NCI-H128 (cell line): ENCODE results near the gene FARP1.

Source experiments
- DNase-seq: peaks from one replicate; lab custom pipeline; 2025; ENCODE audit not compliant: unreplicated experiment; lab: John Stamatoyannopoulos, UW

FARP1 gene

GRCh38 chr13:98279473-98280175, 136.7 kb downstream of the FARP1 start:
- peak; percentile 23 for DNase-seq

- DNase-seq, result no peak
Measured at GRCh38 chr13:98280176-98280510, 137.2 kb downstream of the FARP1 start.

DNA sequence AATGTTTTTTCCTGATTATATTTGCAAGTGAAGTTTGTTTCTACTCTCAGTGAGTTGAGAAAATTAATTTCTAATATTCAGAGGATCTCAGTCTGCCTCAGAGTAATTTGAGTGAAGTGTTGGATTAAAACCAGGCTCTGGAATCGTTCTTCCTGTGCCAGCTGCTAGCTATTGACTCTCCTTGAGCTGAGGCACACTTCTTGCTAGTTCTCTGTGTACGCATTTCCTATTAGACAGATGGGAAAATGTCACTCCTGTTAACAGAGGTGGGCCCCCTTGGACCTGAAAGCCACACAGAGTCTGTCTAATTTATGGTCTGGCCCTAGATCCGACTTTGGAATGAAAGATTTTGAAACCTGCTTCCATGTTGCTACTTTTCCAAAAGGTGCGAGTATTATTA, 141.8 kb downstream of the FARP1 start:
- no peak for DNase-seq

GRCh38 chr13:98285317-98285716, 142.4 kb downstream of the FARP1 start:
- DNase-seq, result peak; percentile 74

GRCh38 chr13:98285852-98286594, 143.1 kb downstream of the FARP1 start:
- DNase-seq, result no peak

GRCh38 chr13:98286799-98287198, 143.9 kb downstream of the FARP1 start:
- no peak for DNase-seq

- DNase-seq, result no peak
Measured at GRCh38 chr13:98288211-98288610, 145.3 kb downstream of the FARP1 start.

DNA sequence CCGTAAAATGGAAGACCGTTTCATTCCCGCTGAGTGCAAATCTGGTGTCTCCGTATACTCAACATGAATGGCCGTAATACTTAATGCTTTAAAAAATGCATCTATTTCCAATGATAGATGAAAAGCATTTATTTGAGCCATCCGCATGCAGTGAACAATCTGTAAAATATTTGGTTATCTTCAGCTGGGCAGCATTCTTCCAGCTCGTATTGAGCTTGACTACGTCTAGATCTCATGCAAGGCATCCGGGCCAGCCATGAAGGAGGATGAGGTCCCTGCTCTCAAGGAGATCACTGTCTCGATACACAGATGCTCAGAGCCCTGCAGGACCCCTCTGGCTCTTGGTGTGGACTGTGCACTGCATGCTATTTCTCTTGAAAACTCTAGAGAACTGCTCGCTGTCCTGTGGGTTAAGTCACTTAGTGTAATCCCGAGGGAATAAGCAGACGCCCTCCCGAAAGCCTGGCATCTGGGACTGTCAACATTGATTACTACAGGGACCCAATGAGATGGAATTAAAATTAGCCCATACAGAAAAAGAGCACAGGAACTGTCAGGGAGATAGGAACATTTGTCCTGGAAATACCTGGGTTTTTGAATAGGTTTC, 146.5 kb downstream of the FARP1 start:
- DNase-seq, result no peak

- DNase-seq, result no peak
Measured at GRCh38 chr13:98290261-98290660, 147.4 kb downstream of the FARP1 start.

DNA sequence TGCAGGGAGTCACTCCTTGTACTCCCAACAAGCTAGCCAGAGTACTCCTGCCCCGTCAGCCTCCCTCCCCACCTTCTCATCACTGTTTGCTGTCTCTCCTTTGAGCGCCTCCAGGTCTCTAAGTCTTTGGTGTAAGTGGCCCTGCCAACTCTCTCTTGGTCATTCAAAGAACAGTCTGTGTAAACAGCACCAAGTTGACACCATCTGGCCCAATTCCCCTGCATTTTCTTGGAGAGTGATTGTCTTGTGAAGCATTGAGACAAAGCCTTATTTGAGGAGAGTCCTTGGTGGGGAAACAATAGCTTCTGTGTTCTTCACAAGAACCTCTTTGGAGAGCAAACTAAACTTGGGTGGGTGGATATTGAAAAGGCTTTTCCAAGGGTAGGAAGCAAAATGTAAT, 148.8 kb downstream of the FARP1 start:
- DNase-seq, result no peak

DNA sequence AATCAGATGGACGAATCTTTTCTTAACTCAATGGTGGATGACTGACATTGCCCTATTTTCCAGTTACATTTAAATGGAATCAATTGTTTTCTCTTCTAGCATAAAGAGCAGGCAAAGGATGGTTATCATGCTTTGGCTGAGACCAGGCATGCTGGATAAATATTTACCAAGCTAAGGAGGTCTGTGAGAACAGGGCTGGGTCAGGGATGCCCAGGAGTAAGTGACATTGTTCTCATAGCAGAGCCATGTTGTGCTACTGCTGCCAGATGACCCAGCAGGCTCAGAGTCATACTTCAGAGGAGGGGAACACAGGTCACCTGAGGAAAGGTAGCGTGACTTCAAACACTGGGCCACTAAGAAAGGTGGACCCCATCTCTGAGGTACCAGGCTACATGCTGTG, 150.2 kb downstream of the FARP1 start:
- DNase-seq, result no peak

DNA sequence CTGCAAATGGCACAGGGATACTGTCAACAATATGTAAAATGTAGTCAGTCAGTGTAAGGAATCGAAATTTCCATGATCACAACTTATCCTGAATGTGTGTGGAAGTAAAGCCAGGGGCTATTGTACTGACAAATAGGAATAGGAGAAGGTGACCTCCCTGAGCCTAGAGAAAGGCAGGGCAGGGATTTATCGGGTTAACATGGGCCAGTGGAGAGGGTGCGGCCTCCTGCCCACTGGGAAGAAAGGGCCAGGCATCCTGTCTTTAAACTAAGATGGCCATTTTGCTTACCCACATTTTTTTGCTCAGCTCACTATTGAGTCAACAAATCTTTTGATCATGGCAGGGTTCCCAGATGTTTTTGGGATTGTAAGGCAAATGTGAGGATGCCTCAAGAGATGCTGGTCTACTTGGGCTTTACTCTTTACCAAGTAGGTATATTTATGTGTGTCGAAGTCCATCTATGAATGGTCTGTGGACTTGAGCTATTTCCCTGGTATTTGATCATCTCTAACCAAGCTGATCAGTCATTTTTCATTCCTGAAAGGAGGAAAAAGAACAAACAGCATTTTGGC, 150.8 kb downstream of the FARP1 start:
- no peak for DNase-seq

- no peak for DNase-seq
Measured at GRCh38 chr13:98295371-98295770, 152.5 kb downstream of the FARP1 start.

- no peak for DNase-seq
Measured at GRCh38 chr13:98297051-98297450, 154.2 kb downstream of the FARP1 start.

- DNase-seq, result no peak
Measured at GRCh38 chr13:98297745-98298144, 154.9 kb downstream of the FARP1 start.

DNA sequence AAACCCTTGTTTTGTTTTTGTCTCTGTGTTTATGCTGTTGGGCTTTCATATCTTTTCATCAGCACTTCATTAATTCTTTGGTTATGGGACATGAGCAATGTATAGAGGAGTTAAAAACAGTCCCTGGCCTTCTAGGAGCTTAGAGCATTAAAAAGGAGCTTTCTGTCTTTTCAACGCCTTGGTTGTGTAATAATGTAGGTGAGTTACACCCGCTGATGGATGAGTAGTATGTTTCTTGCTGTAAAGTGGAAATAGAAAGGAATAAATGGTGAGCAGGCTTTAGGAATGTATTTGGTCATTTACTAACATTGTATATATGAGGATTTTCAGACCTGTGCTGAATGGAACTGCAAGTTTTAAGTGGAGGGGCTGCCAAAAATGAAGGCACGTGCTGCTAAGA, 155.7 kb downstream of the FARP1 start:
- no peak for DNase-seq

DNA sequence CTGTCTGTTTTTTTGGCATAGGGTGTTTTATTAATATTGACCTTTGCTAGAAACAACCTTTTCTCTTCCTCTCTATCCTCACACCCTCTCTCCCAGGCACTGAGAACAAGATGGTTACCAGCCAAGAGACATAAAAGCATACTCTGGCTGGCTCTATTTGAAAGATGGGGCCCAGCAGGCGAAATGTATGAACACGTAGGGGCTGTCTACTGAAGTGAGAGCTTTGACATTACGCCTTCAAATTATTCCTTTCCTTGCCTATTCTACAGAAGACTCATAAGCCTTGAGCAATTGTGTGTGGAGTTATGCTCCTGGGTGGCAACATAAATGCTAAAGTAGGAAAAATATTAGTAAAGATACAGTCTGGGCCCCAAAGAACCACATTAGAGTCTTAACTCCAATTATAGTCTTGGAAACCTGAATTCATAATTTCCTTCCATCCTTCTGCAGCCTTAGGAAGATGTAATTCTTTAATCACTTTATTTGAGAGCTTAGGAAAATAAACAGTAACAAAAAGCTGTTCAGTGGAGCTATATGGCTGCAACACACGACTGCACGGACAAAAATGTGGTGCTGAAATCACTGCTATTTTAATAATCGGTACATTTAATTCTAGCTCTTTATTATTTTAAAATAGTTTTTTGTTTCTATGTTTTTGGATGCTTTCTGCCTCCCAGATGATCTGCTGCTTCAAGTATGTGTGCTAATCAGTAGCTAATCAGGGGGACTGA, 156.5 kb downstream of the FARP1 start:
- no peak for DNase-seq

DNA sequence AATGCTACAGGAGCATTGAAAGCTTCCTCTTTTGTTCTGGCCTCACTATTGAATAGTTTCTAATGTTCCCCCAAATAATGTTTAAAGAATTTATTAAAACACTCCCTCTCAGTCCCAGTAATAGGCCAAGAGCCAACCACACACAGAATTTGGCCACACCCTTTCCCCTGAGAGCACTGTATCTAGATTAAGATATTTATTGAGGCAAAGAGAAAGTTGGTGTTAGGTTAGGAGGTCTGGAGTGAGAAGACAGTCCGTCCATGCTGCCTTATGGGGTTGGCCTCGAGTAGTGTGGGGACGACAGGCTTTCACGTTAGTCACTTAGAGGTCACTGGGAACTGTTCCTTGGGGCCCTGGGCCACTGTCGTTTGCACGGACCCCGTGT, 157.1 kb downstream of the FARP1 start:
- DNase-seq, result no peak

- DNase-seq, result no peak
Measured at GRCh38 chr13:98300956-98301641, 158.2 kb downstream of the FARP1 start.

DNA sequence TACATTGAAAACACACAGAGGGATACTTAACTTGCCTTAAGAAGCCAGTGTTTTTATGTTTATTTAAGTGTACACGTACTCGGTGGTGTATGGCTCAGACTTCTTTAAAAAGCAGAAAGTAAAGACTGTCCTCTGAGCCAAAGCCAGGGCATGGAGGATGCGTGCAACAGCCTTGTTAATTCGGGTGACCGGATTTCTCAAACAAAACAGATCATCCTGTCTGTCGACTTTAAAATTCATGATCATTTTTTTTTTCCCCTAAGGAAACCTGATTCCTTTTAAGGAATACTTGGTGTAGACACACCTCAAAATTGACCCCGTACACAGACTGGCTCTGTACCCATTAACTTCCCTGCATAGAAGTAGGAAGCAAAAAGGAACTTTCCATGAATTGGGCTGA, 158.8 kb downstream of the FARP1 start:
- no peak for DNase-seq

- DNase-seq, result no peak
Measured at GRCh38 chr13:98303858-98304257, 161.0 kb downstream of the FARP1 start.
